GM23338 (cell line): ENCODE data around the gene ABCG8. TPM values are rescaled to one million over a fixed set of nuclear protein-coding genes. Genes with fewer than 3 reads are reported as not detected.

Experiments
- ATAC-seq: fragments of 200-7000 bp; cut with Tn5 transposase; 3 replicates; pipeline ENCODE4 v1.9.1; 2020
- DNase-seq: peaks from one replicate; pipeline ENCODE4 v3.0.0-alpha.2; 2015; ENCODE audit warnings: low spot score
- H2AFZ ChIP-seq: fragments of 200-600 bp; sonication (generic); 2 replicates; pipeline ENCODE4 v1.8.0; 2016; ENCODE audit warnings: antibody characterized with exemption, mild to moderate bottlenecking, moderate library complexity
- H3F3A ChIP-seq: fragments of 200-600 bp; sonication (generic); replicated peaks from 2 replicates; pipeline ENCODE4 v1.8.0; 2017; ENCODE audit warnings: antibody characterized with exemption, mixed run types, low read depth
- H3K27ac ChIP-seq: fragments of 200-600 bp; sonication (generic); 2 replicates; pipeline ENCODE4 v1.6.1; 2016; ENCODE audit warnings: low read depth
- H3K27me3 ChIP-seq: fragments of 200-600 bp; sonication (generic); 2 replicates; pipeline ENCODE4 v1.8.0; 2016; ENCODE audit warnings: mild to moderate bottlenecking, mixed run types, moderate library complexity; ENCODE audit not compliant: insufficient read depth
- H3K36me3 ChIP-seq: fragments of 200-600 bp; sonication (generic); 2 replicates; pipeline ENCODE4 v1.8.0; 2016; ENCODE audit warnings: mild to moderate bottlenecking; ENCODE audit not compliant: insufficient read depth
- H3K4me1 ChIP-seq: fragments of 200-600 bp; sonication (generic); 2 replicates; pipeline ENCODE4 v1.8.0; 2016; ENCODE audit warnings: mild to moderate bottlenecking, moderate library complexity; ENCODE audit not compliant: insufficient read depth
- H3K4me2 ChIP-seq: fragments of 200-600 bp; sonication (generic); 2 replicates; pipeline ENCODE4 v1.7.1; 2017; ENCODE audit warnings: mixed run types
- H3K4me3 ChIP-seq: fragments of 200-600 bp; sonication (generic); 2 replicates; pipeline ENCODE4 v1.6.1; 2016; ENCODE audit warnings: mixed run types
- H3K79me2 ChIP-seq: fragments of 200-600 bp; sonication (generic); replicated peaks from 2 replicates; pipeline ENCODE4 v1.8.0; 2017; ENCODE audit warnings: mild to moderate bottlenecking; ENCODE audit not compliant: insufficient read depth
- H3K9me2 ChIP-seq: fragments of 200-600 bp; sonication (generic); 2 replicates; pipeline ENCODE4 v1.8.0; 2017; ENCODE audit not compliant: insufficient read depth
- H4K20me1 ChIP-seq: fragments of 200-600 bp; sonication (generic); replicated peaks from 2 replicates; pipeline ENCODE4 v1.8.0; 2017; ENCODE audit warnings: mild to moderate bottlenecking; ENCODE audit not compliant: insufficient read depth
- H3K27ac Mint-ChIP-seq: 2 replicates; pipeline ENCODE4 v1.8.0; 2020; ENCODE audit warnings: inconsistent platforms, mild to moderate bottlenecking, moderate library complexity, mixed read lengths
- H3K27me3 Mint-ChIP-seq: 3 replicates; pipeline ENCODE4 v1.8.0; 2022; ENCODE audit warnings: low read depth, mild to moderate bottlenecking, moderate library complexity, mixed read lengths, inconsistent platforms; ENCODE audit not compliant: insufficient read depth, poor library complexity
- H3K36me3 Mint-ChIP-seq: 3 replicates; pipeline ENCODE4 v1.8.0; 2021; ENCODE audit warnings: low read depth, mild to moderate bottlenecking, inconsistent platforms, moderate library complexity, mixed read lengths
- H3K4me1 Mint-ChIP-seq: 3 replicates; pipeline ENCODE4 v1.8.0; 2020; ENCODE audit warnings: mild to moderate bottlenecking, inconsistent platforms, mixed read lengths
- H3K4me3 Mint-ChIP-seq: 3 replicates; pipeline ENCODE4 v1.8.0; 2021; ENCODE audit warnings: moderate library complexity, mild to moderate bottlenecking, inconsistent platforms, mixed read lengths
- H3K9me3 Mint-ChIP-seq: 3 replicates; pipeline ENCODE4 v1.8.0; 2020; ENCODE audit warnings: moderate library complexity, mild to moderate bottlenecking, inconsistent platforms, mixed read lengths
- CREB1 ChIP-seq: fragments of 250-450 bp; sonication (Bioruptor Pico); IDR thresholded peaks from 2 replicates; pipeline ENCODE4 v1.5.0; 2020; ENCODE audit warnings: low read depth, mild to moderate bottlenecking, moderate library complexity
- CTCF ChIP-seq, 2 experiments: fragments of 200-600 bp in 1 of 2; sonication (generic) in 1 of 2; conservative IDR thresholded peaks; 2 replicates each; pipeline versions ENCODE4 v1.5.1 to v1.6.1; 2016 to 2017; ENCODE audit warnings: antibody characterized with exemption in 2 of 2, low read depth in 2 of 2, mild to moderate bottlenecking in 2 of 2, moderate library complexity in 1 of 2
- EZH2 ChIP-seq: fragments of 200-600 bp; sonication (generic); IDR thresholded peaks from one replicate; pipeline ENCODE4 v1.8.0; 2017; ENCODE audit warnings: antibody characterized with exemption, mild to moderate bottlenecking, low read depth; ENCODE audit not compliant: unreplicated experiment
- EZH2phosphoT487 ChIP-seq: fragments of 200-600 bp; sonication (generic); IDR thresholded peaks from one replicate; pipeline ENCODE4 v1.8.1; 2018; ENCODE audit warnings: antibody characterized with exemption; ENCODE audit not compliant: unreplicated experiment
- JUNB ChIP-seq: IDR thresholded peaks from one replicate; pipeline ENCODE4 v1.6.1; 2016; ENCODE audit warnings: antibody characterized with exemption; ENCODE audit not compliant: unreplicated experiment
- REST ChIP-seq: IDR thresholded peaks from one replicate; pipeline ENCODE4 v1.6.1; 2018; ENCODE audit warnings: antibody characterized with exemption; ENCODE audit not compliant: unreplicated experiment
- STAT1 ChIP-seq: IDR thresholded peaks from one replicate; pipeline ENCODE4 v1.6.1; 2016; ENCODE audit warnings: antibody characterized with exemption; ENCODE audit not compliant: unreplicated experiment
- ZNF114 ChIP-seq: fragments of 250-450 bp; sonication (Bioruptor Pico); IDR thresholded peaks from 2 replicates; pipeline ENCODE4 v1.5.0; 2020; ENCODE audit warnings: mild to moderate bottlenecking, moderate library complexity
- polyA plus RNA-seq: library from polyadenylated mRNA; unstranded; fragments of >200 nt; fragmentation: Nextera tagmentation; extraction: Ambion mirVana; gene quantifications from 2 replicates; pipeline ENCODE4 v1.2.1, GENCODE V29; 2016
- total RNA-seq: library from RNA; depleted of rRNA; stranded (reverse); fragments of >200 nt; shearing (Covaris generic); gene quantifications from 2 replicates; pipeline ENCODE4 v1.2.3, GENCODE V29; 2014
- TF ChIP-seq, protein P1 (sequence below): IDR thresholded peaks from 2 replicates; pipeline ENCODE4 v1.6.1; 2016; ENCODE audit warnings: antibody characterized with exemption

ABCG8 gene
- total and polyA plus RNA-seq, 2 experiments from 2014 or later = 0.19 to 0.35 TPM

DNA sequence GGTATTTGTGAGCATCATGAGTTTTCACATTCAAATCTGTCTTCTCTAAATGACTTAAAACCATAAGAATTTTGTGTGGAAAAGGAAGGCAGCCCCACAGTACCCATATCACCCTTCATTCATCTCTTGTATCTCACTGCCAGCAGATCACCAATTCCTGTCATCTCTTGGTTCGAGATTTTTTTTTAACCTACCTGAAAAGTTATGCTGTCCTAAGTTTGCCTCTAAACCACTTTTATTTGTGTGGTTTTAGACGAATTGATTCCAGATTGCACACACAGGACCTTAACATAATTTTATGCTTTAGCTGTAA is 32.1 kb upstream of the ABCG8 start:
- Mint-ChIP-seq H3K4me1 (no peaks in the 10 kb centered on the region), H3K4me3 (no peak overlapping the region), H3K27ac (no peak overlapping the region), H3K36me3 (no peaks in the 10 kb centered on the region), H3K9me3 (no peaks in the 10 kb centered on the region), H3K27me3 (no peaks in the 10 kb centered on the region)
- Histone ChIP-seq H3K4me3 (no peak overlapping the region), H3K27me3 (no peaks in the 10 kb centered on the region), H3K36me3 (no peaks in the 10 kb centered on the region), H3F3A (no peaks in the 10 kb centered on the region), H3K27ac (no peak overlapping the region), H3K4me1 (no peaks in the 10 kb centered on the region), H4K20me1 (no peaks in the 10 kb centered on the region), H2AFZ (no peak overlapping the region), H3K9me2 (no peaks in the 10 kb centered on the region), H3K79me2 (no peaks in the 10 kb centered on the region), H3K4me2 (no peak overlapping the region)
- DNase-seq = no peak
- no peak for ATAC-seq
- TF ChIP-seq CTCF (conservative IDR thresholded peaks at IDR 0.05; ENCODE audit: low read depth in 2 of 2) (no peak), STAT1 (no peak), JUNB (no peak), EZH2phosphoT487 (no peak), ZNF114 (CRISPR knock-in tag) (no peak), CREB1 (CRISPR knock-in tag) (no peak), REST (no peak), EZH2 (no peak)
- TF ChIP-seq, protein P1, sequence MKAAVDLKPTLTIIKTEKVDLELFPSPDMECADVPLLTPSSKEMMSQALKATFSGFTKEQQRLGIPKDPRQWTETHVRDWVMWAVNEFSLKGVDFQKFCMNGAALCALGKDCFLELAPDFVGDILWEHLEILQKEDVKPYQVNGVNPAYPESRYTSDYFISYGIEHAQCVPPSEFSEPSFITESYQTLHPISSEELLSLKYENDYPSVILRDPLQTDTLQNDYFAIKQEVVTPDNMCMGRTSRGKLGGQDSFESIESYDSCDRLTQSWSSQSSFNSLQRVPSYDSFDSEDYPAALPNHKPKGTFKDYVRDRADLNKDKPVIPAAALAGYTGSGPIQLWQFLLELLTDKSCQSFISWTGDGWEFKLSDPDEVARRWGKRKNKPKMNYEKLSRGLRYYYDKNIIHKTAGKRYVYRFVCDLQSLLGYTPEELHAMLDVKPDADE = no peak

DNA sequence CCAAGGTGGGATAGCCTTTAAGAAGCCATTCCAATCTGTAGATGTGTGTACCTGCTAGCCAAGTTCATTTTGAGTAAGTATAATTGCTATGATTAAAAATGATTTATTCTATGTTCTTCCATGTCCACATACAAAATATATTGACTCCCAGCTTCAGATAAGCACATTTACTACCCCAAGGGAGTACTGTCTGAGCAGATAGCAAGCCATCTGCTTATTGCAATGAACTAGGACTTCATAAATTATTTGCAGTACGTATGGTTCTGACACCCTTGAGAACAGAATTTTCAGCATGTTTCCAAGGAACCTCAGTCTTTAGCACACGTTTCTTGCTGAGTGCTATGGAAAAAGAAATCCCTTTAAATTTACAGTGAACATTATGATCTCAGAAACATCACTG is 28.3 kb upstream of the ABCG8 start:
- H3K36me3 ChIP-seq = no peaks in the 10 kb centered on the region
- H4K20me1 ChIP-seq = no peaks in the 10 kb centered on the region
- H3K27ac ChIP-seq = no peak overlapping the region
- Mint-ChIP-seq H3K27me3 (no peaks in the 10 kb centered on the region), H3K27ac (no peak overlapping the region), H3K4me1 (no peaks in the 10 kb centered on the region), H3K4me3 (no peak overlapping the region), H3K9me3 (no peaks in the 10 kb centered on the region), H3K36me3 (no peaks in the 10 kb centered on the region)
- no peak overlapping the region for H2AFZ ChIP-seq
- no peaks in the 10 kb centered on the region for H3K4me1 ChIP-seq
- no peak overlapping the region for H3K4me2 ChIP-seq
- ATAC-seq = no peak
- no peaks in the 10 kb centered on the region for H3K79me2 ChIP-seq
- no peaks in the 10 kb centered on the region for H3K27me3 ChIP-seq
- DNase-seq = no peak
- no peak for TF ChIP-seq CTCF (conservative IDR thresholded peaks at IDR 0.05; ENCODE audit: low read depth in 2 of 2)
- H3K4me3 ChIP-seq = no peak overlapping the region
- no peaks in the 10 kb centered on the region for H3F3A ChIP-seq
- H3K9me2 ChIP-seq = no peaks in the 10 kb centered on the region
